OCI-LY7 (cell line): ENCODE measurements around the gene FBXW7. TPM values are rescaled to one million over a fixed set of nuclear protein-coding genes. Genes with fewer than 3 reads are reported as not detected.

Experiments used
- BruUV-seq: library from RNA; stranded (reverse); fragments of 400-500 nt; replicated peaks from 2 replicates; lab custom pipeline; 2021; lab: Mats Ljungman, UMichigan
- CTCF ChIA-PET: fragments of 300-600 bp; sonication (Branson Sonifier 250); formaldehyde crosslinking; loops from one replicate; lab custom pipeline; 2022; ENCODE audit warnings: antibody characterized with exemption; ENCODE audit not compliant: unreplicated experiment; lab: Charles Lee
- POLR2A ChIA-PET: fragments of 300-600 bp; sonication (Branson Sonifier 250); formaldehyde crosslinking; loops from one replicate; lab custom pipeline; 2022; ENCODE audit warnings: antibody characterized with exemption; lab: Charles Lee
- DNase-seq: peaks from one replicate; pipeline ENCODE4 v3.0.0-alpha.2; 2015; ENCODE audit warnings: low spot score
- H2AFZ ChIP-seq: fragments of 200-600 bp; sonication (generic), shearing (Covaris generic); 2 replicates; pipeline ENCODE4 v1.6.1; 2014; ENCODE audit warnings: mild to moderate bottlenecking, antibody characterized with exemption, low read length, moderate library complexity
- H3K27ac ChIP-seq: fragments of 200-600 bp; sonication (generic); 2 replicates; pipeline ENCODE4 v1.5.1; 2014; ENCODE audit warnings: mixed run types, low read depth, mild to moderate bottlenecking, moderate library complexity, low read length, inconsistent platforms; ENCODE audit not compliant: poor library complexity, severe bottlenecking
- H3K36me3 ChIP-seq: fragments of 200-600 bp; sonication (generic); 2 replicates; pipeline ENCODE4 v1.6.1; 2014; ENCODE audit warnings: mild to moderate bottlenecking, antibody characterized with exemption, low read length, moderate library complexity, mixed read lengths; ENCODE audit not compliant: insufficient read depth
- H3K4me1 ChIP-seq: fragments of 200-600 bp; sonication (generic); 2 replicates; pipeline ENCODE4 v1.5.1; 2014; ENCODE audit warnings: mild to moderate bottlenecking, low read length; ENCODE audit not compliant: insufficient read depth, poor library complexity, severe bottlenecking
- H3K4me2 ChIP-seq: fragments of 200-600 bp; sonication (generic); 2 replicates; pipeline ENCODE4 v1.6.1; 2014; ENCODE audit warnings: mild to moderate bottlenecking, low read length
- H3K4me3 ChIP-seq: fragments of 200-600 bp; sonication (generic); 2 replicates; pipeline ENCODE4 v1.5.1; 2014; ENCODE audit warnings: mild to moderate bottlenecking, low read depth, low read length; ENCODE audit not compliant: poor library complexity, severe bottlenecking
- H3K79me2 ChIP-seq: fragments of 200-600 bp; sonication (generic); 2 replicates; pipeline ENCODE4 v1.6.1; 2016; ENCODE audit warnings: low read depth, mild to moderate bottlenecking, low read length, moderate library complexity, mixed read lengths; ENCODE audit not compliant: insufficient read depth
- H3K9me2 ChIP-seq: fragments of 200-600 bp; sonication (generic); 2 replicates; pipeline ENCODE4 v1.6.1; 2016; ENCODE audit warnings: mild to moderate bottlenecking, low read length, mixed read lengths; ENCODE audit not compliant: insufficient read depth
- H3K9me3 ChIP-seq: fragments of 200-600 bp; sonication (generic); 2 replicates; pipeline ENCODE4 v1.6.1; 2014; ENCODE audit warnings: mild to moderate bottlenecking, mixed run types, low read length, mixed read lengths
- H4K20me1 ChIP-seq: fragments of 200-600 bp; sonication (generic); 2 replicates; pipeline ENCODE4 v1.6.1; 2014; ENCODE audit warnings: mild to moderate bottlenecking, antibody characterized with exemption, low read length, moderate library complexity, mixed read lengths; ENCODE audit not compliant: insufficient read depth
- CTCF ChIP-seq: fragments of 200-600 bp; sonication (generic); conservative IDR thresholded peaks from 2 replicates; pipeline ENCODE4 v1.5.1; 2014; ENCODE audit warnings: mild to moderate bottlenecking, antibody characterized with exemption, low read length, moderate library complexity, mixed read lengths
- EZH2phosphoT487 ChIP-seq: fragments of 200-600 bp; sonication (generic); IDR thresholded peaks from 2 replicates; pipeline ENCODE4 v1.6.1; 2018; ENCODE audit warnings: low read depth, borderline replicate concordance, mild to moderate bottlenecking, mixed run types, antibody characterized with exemption, low read length, moderate library complexity, mixed read lengths
- intact Hi-C: fragments of 100-400 bp; cut with micrococcal nuclease; formaldehyde crosslinking; loops from one replicate; pipeline ENCODE4 v1.10.0; 2022; ENCODE audit not compliant: unreplicated experiment
- total RNA-seq, 2 experiments: library from RNA; depleted of rRNA in 1 of 2; stranded (reverse); fragments of >200 nt in 1 of 2; shearing (Covaris generic) in 1 of 2; gene quantifications; 2 replicates each; pipeline ENCODE4 v1.2.3, GENCODE V29; 2014 to 2022

Gene FBXW7
- total RNA-seq, 2 experiments from 2014 or later = 58.8 to 102 TPM

GRCh38 chr4:152578670-152579069 is 42.8 kb upstream of the FBXW7 start:
- BruUV-seq = no TSS peak
- Histone ChIP-seq H3K4me3 (no peak overlapping the region), H2AFZ (no peak overlapping the region; the same call in 1 of the 2 replicates), H3K9me3 (no peaks in the 10 kb centered on the region), H3K79me2 (no peaks in the 10 kb centered on the region), H4K20me1 (no peaks in the 10 kb centered on the region), H3K4me1 (peaks cover 15% of the 10 kb centered on the region), H3K36me3 (no peaks in the 10 kb centered on the region), H3K4me2 (0 out of 2 replicates have a peak overlapping the region, but pooled peaks have one; percentile 6), H3K9me2 (no peaks in the 10 kb centered on the region), H3K27ac (no peak overlapping the region)
- ChIA-PET CTCF (no interaction called here), POLR2A (interaction anchor here (0.6 to 4.9 kb wide), 20 partner anchors 9 to 129 kb away, joined by 3 to 24 read pairs (median 4); no protein-coding TSS in a partner anchor)
- no peak for DNase-seq
- intact Hi-C loops = no loop called here
- TF ChIP-seq CTCF (no peak), EZH2phosphoT487 (no peak)

DNA sequence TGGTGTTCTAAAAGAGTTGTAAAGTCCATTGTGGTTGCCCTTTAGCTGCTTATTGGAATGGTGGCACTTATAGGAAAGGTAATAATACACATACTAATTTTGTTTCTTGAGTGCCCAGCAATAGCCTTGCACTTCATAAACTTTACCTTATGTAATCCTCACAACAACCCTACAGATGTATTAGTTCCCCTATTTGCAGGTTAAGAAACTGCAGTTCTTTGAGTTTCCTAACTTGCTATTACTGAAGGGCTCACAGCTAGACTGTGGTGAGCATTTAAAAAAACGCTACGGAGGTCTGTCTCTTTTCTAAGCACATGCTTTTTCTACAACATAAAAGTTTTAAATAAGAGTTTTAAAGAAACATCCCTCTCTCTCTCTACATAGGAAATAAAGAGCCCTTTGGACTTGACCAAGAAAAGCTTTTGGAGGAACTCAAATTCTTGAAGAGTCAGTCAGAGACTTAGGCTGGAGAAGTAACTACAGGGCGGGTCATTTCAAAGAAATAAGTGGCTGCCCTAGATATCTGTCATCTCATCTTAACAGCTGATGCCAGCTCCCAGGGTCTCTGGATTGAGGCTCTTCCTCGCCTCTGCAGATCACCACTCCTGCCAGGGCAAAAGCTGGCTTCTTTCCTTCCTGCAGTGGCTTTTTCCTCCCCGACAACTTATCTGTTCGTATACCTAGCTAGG is 42.0 kb upstream of the FBXW7 start:
- ChIA-PET CTCF (interaction anchor here (1.2 kb wide), 1 partner anchor 25 kb away, joined by 3 read pairs; no protein-coding TSS in a partner anchor), POLR2A (interaction anchor here (0.6 to 4.9 kb wide), 19 partner anchors 10 to 221 kb away, joined by 3 to 24 read pairs (median 4); no protein-coding TSS in a partner anchor)
- Histone ChIP-seq H3K4me3 (no peak overlapping the region), H3K9me2 (no peaks in the 10 kb centered on the region), H3K9me3 (no peaks in the 10 kb centered on the region), H2AFZ (peak overlapping the region; percentile 62), H4K20me1 (no peaks in the 10 kb centered on the region), H3K36me3 (no peaks in the 10 kb centered on the region), H3K27ac (no peak overlapping the region), H3K79me2 (no peaks in the 10 kb centered on the region), H3K4me1 (peaks cover 15% of the 10 kb centered on the region), H3K4me2 (peak overlapping the region; percentile 6; the same call in 1 of the 2 replicates)
- DNase-seq = peak; percentile 52
- intact Hi-C loops = no loop called here
- 0 out of 2 replicates have a peak, but pooled peaks have one; percentile 9 for TF ChIP-seq CTCF
- no peak for TF ChIP-seq EZH2phosphoT487
- BruUV-seq = no TSS peak

GRCh38 chr4:152575533-152575932 is 39.6 kb upstream of the FBXW7 start:
- no peaks in the 10 kb centered on the region for H3K79me2 ChIP-seq
- peaks cover 12% of the 10 kb centered on the region for H3K4me1 ChIP-seq
- no peak for DNase-seq
- H3K9me2 ChIP-seq = no peaks in the 10 kb centered on the region
- intact Hi-C loops = no loop called here
- H2AFZ ChIP-seq = no peak overlapping the region
- POLR2A ChIA-PET = interaction anchor here (0.8 to 1.2 kb wide), 2 partner anchors 13 to 37 kb away, joined by 3 read pairs; no protein-coding TSS in a partner anchor
- no peak overlapping the region for H3K4me3 ChIP-seq
- no peak for TF ChIP-seq CTCF
- no peak for TF ChIP-seq EZH2phosphoT487
- H4K20me1 ChIP-seq = no peaks in the 10 kb centered on the region
- CTCF ChIA-PET = no interaction called here
- H3K4me2 ChIP-seq = no peak overlapping the region
- H3K27ac ChIP-seq = no peak overlapping the region
- no peaks in the 10 kb centered on the region for H3K36me3 ChIP-seq
- no TSS peak for BruUV-seq
- H3K9me3 ChIP-seq = no peaks in the 10 kb centered on the region
